H1 (cell line): ENCODE results near the gene CAPN10. TPM values are rescaled to one million over a fixed set of nuclear protein-coding genes. Genes with fewer than 3 reads are reported as not detected.
A peak's percentile ranks its signal among the peaks of the same experiment; 100 is the strongest.

Source experiments
- CTCF ChIA-PET: fragments of 300-600 bp; sonication (Branson Sonifier 250); formaldehyde crosslinking; loops from one replicate; lab custom pipeline; 2021; ENCODE audit not compliant: partially characterized antibody; lab: Charles Lee
- POLR2A ChIA-PET: fragments of 300-600 bp; sonication (Branson Sonifier 250); formaldehyde crosslinking; loops from one replicate; lab custom pipeline; 2021; ENCODE audit warnings: inconsistent platforms; ENCODE audit not compliant: partially characterized antibody; lab: Charles Lee
- DNase-seq, 2 experiments: peaks; one replicate each; pipeline versions ENCODE4 v3.0.0 to v3.0.0-alpha.2; 2010 to 2022; ENCODE audit warnings: low spot score in 2 of 2, low read depth in 1 of 2, mixed read lengths in 1 of 2
- FAIRE-seq: peaks from 2 replicates; lab custom pipeline; 2011; peaks lifted over from hg19 to GRCh38; lab: Jason Lieb, UNC
- H2AFZ ChIP-seq: 2 replicates; pipeline ENCODE4 v1.8.1; 2012; ENCODE audit warnings: low read length, inconsistent platforms
- H2AK5ac ChIP-seq: 2 replicates; pipeline ENCODE4 v1.6.1; 2013; ENCODE audit warnings: low read depth, low read length
- H2BK120ac ChIP-seq: replicated peaks from 2 replicates; pipeline ENCODE3; 2013; ENCODE audit warnings: low read depth, low read length, inconsistent platforms
- H2BK12ac ChIP-seq: 2 replicates; pipeline ENCODE4 v1.6.1; 2013; ENCODE audit warnings: low read depth, low read length
- H2BK15ac ChIP-seq: 2 replicates; pipeline ENCODE4 v1.6.1; 2013; ENCODE audit warnings: low read length
- H2BK20ac ChIP-seq: 2 replicates; pipeline ENCODE4 v1.6.1; 2013; ENCODE audit warnings: low read length
- H2BK5ac ChIP-seq: 2 replicates; pipeline ENCODE4 v1.6.1; 2013; ENCODE audit warnings: low read depth, low read length
- H3K14ac ChIP-seq: 2 replicates; pipeline ENCODE4 v1.6.1; 2013; ENCODE audit warnings: inconsistent platforms; ENCODE audit not compliant: insufficient read length
- H3K18ac ChIP-seq: 2 replicates; pipeline ENCODE4 v1.6.1; 2013; ENCODE audit warnings: low read length; ENCODE audit errors: extremely low read depth
- H3K23ac ChIP-seq: 2 replicates; pipeline ENCODE4 v1.6.1; 2013; ENCODE audit warnings: inconsistent platforms; ENCODE audit not compliant: insufficient read length
- H3K23me2 ChIP-seq: 2 replicates; pipeline ENCODE4 v1.6.1; 2013; ENCODE audit warnings: low read depth, low read length
- H3K27ac ChIP-seq: 2 replicates; pipeline ENCODE4 v1.6.1; 2011; ENCODE audit warnings: low read depth, low read length, inconsistent platforms
- H3K27me3 ChIP-seq, 4 experiments: replicated peaks in 1 of 4; 1 replicate in 1 of 4; 2 replicates in 3 of 4; pipeline versions ENCODE4 v1.6.1 to v1.8.1; 2011 to 2013; ENCODE audit warnings: low read length in 3 of 4, mild to moderate bottlenecking in 3 of 4, inconsistent platforms in 2 of 4, mixed read lengths in 2 of 4, moderate library complexity in 1 of 4; ENCODE audit not compliant: control insufficient read depth in 3 of 4, insufficient read depth in 3 of 4; ENCODE audit errors: extremely low read depth in 1 of 4
- H3K36me3 ChIP-seq, 4 experiments: 2 replicates each; pipeline versions ENCODE4 v1.6.1 to v1.8.1; 2011 to 2013; ENCODE audit warnings: mild to moderate bottlenecking in 4 of 4, low read length in 3 of 4, moderate library complexity in 2 of 4, control low read depth in 1 of 4, inconsistent platforms in 1 of 4; ENCODE audit not compliant: insufficient read depth in 4 of 4, control insufficient read depth in 2 of 4
- H3K4ac ChIP-seq: replicated peaks from 2 replicates; pipeline ENCODE3; 2013; ENCODE audit warnings: low read length, low read depth, mixed read lengths, inconsistent platforms; ENCODE audit not compliant: insufficient read length
- H3K4me1 ChIP-seq, 4 experiments: replicated peaks in 1 of 4; 1 replicate in 1 of 4; 2 replicates in 3 of 4; pipeline versions ENCODE4 v1.6.1 to v1.8.1; 2011 to 2013; ENCODE audit warnings: low read length in 3 of 4, inconsistent platforms in 2 of 4, mixed read lengths in 1 of 4; ENCODE audit not compliant: insufficient read depth in 4 of 4, control insufficient read depth in 3 of 4
- H3K4me2 ChIP-seq, 2 experiments: 2 replicates each; pipeline versions ENCODE4 v1.6.1 to v1.8.1; 2011 to 2013; ENCODE audit warnings: low read depth in 2 of 2, low read length in 2 of 2, control low read depth in 1 of 2, inconsistent platforms in 1 of 2, mild to moderate bottlenecking in 1 of 2; ENCODE audit not compliant: insufficient read depth in 1 of 2
- H3K4me3 ChIP-seq, 4 experiments: fragments of 200-600, 300-600 bp in 1 of 4; sonication (generic), shearing (Covaris generic), sonication (Bioruptor Twin) in 1 of 4; 2 replicates each; pipeline versions ENCODE4 v1.5.1 to v1.8.1; 2011 to 2016; ENCODE audit warnings: low read length in 4 of 4, low read depth in 3 of 4, control low read depth in 2 of 4, inconsistent platforms in 2 of 4, mild to moderate bottlenecking in 2 of 4, mixed read lengths in 1 of 4, moderate library complexity in 1 of 4; ENCODE audit not compliant: insufficient read depth in 2 of 4; ENCODE audit errors: extremely low read depth in 1 of 4
- H3K56ac ChIP-seq: replicated peaks from 2 replicates; pipeline ENCODE3; 2013; ENCODE audit warnings: low read depth, mild to moderate bottlenecking, mixed read lengths, low read length, inconsistent platforms; ENCODE audit not compliant: insufficient read length
- H3K79me1 ChIP-seq: 2 replicates; pipeline ENCODE4 v1.6.1; 2013; ENCODE audit warnings: low read depth, low read length, control low read depth
- H3K79me2 ChIP-seq, 2 experiments: 2 replicates each; pipeline versions ENCODE4 v1.6.1 to v1.8.1; 2012 to 2013; ENCODE audit warnings: low read length in 2 of 2, mild to moderate bottlenecking in 2 of 2, inconsistent platforms in 1 of 2; ENCODE audit not compliant: insufficient read depth in 2 of 2, control insufficient read depth in 1 of 2
- H3K9ac ChIP-seq, 4 experiments: replicated peaks in 1 of 4; 1 replicate in 1 of 4; 2 replicates in 3 of 4; pipeline versions ENCODE4 v1.6.1 to v1.8.1; 2011 to 2013; ENCODE audit warnings: low read depth in 3 of 4, low read length in 3 of 4, control low read depth in 2 of 4, mild to moderate bottlenecking in 2 of 4, moderate library complexity in 2 of 4, inconsistent platforms in 1 of 4; ENCODE audit errors: extremely low read depth in 1 of 4
- H3K9me3 ChIP-seq, 2 experiments: 2 replicates each; pipeline versions ENCODE4 v1.6.1 to v1.8.1; 2012 to 2013; ENCODE audit warnings: mild to moderate bottlenecking in 2 of 2, moderate library complexity in 2 of 2, control low read depth in 1 of 2, inconsistent platforms in 1 of 2, low read depth in 1 of 2, low read length in 1 of 2, mixed read lengths in 1 of 2; ENCODE audit not compliant: insufficient read depth in 2 of 2
- H4K20me1 ChIP-seq, 2 experiments: replicated peaks in 1 of 2; 2 replicates each; pipeline versions ENCODE3 to v1.8.1; 2011 to 2013; ENCODE audit warnings: inconsistent platforms in 2 of 2, low read length in 2 of 2, mild to moderate bottlenecking in 1 of 2; ENCODE audit not compliant: insufficient read depth in 2 of 2, control insufficient read depth in 1 of 2
- H4K5ac ChIP-seq: 2 replicates; pipeline ENCODE4 v1.6.1; 2013; ENCODE audit warnings: low read length, low read depth, mixed read lengths, inconsistent platforms; ENCODE audit not compliant: insufficient read length
- H4K8ac ChIP-seq: 2 replicates; pipeline ENCODE4 v1.8.0; 2013; ENCODE audit warnings: mild to moderate bottlenecking, moderate library complexity, low read length, inconsistent platforms; ENCODE audit not compliant: insufficient read depth; ENCODE audit errors: extremely low read depth
- H4K91ac ChIP-seq: replicated peaks from 2 replicates; pipeline ENCODE3; 2013; ENCODE audit warnings: low read length, mixed read lengths, inconsistent platforms; ENCODE audit not compliant: insufficient read length
- BACH1 ChIP-seq: IDR thresholded peaks from 2 replicates; pipeline ENCODE4 v1.6.1; 2012; ENCODE audit warnings: low read length, improper control_type of control experiment
- CHD2 ChIP-seq: IDR thresholded peaks from 2 replicates; pipeline ENCODE4 v1.6.1; 2012; ENCODE audit warnings: low read length, improper control_type of control experiment
- NANOG ChIP-seq: IDR thresholded peaks from 2 replicates; pipeline ENCODE4 v1.6.1; 2011; ENCODE audit warnings: low read length, low read depth, mild to moderate bottlenecking, inconsistent platforms; ENCODE audit not compliant: insufficient read depth, poor library complexity, severe bottlenecking
- PHF8 ChIP-seq: fragments of 200-600 bp; sonication (generic); conservative IDR thresholded peaks from 2 replicates; pipeline ENCODE4 v1.7.1; 2012; ENCODE audit warnings: low read depth, mild to moderate bottlenecking, inconsistent platforms, low read length, moderate library complexity
- POLR2A ChIP-seq, 2 experiments: IDR thresholded peaks; 1 replicate in 1 of 2; 2 replicates in 1 of 2; pipeline ENCODE4 v1.6.1; 2011; ENCODE audit warnings: low read depth in 2 of 2, low read length in 2 of 2, mild to moderate bottlenecking in 2 of 2; ENCODE audit errors: control extremely low read depth in 1 of 2
- SAP30 ChIP-seq: fragments of 300-600 bp; sonication (generic); IDR thresholded peaks from 2 replicates; pipeline ENCODE4 v1.7.1; 2012; ENCODE audit warnings: low read length, moderate library complexity, mild to moderate bottlenecking, inconsistent platforms; ENCODE audit not compliant: insufficient read depth, insufficient replicate concordance
- SP2 ChIP-seq: IDR thresholded peaks from 2 replicates; pipeline ENCODE4 v1.6.1; 2012; ENCODE audit warnings: mild to moderate bottlenecking, low read length, inconsistent platforms
- SUZ12 ChIP-seq: fragments of 200-600 bp; sonication (generic); IDR thresholded peaks from 2 replicates; pipeline ENCODE4 v1.6.1; 2012; ENCODE audit warnings: mild to moderate bottlenecking, inconsistent platforms, low read length, moderate library complexity, mixed read lengths
- TBP ChIP-seq: IDR thresholded peaks from 2 replicates; pipeline ENCODE4 v1.6.1; 2011; ENCODE audit warnings: low read depth, low read length, improper control_type of control experiment
- WGBS, 2 experiments: shearing (Covaris generic) in 1 of 2; methylation state at CpG; one replicate each; pipeline versions ENCODE4 v1.1.6 to v1.1.7; 2013 to 2015; ENCODE audit warnings: low lambda C conversion rate in 2 of 2, mixed read lengths in 2 of 2, inconsistent platforms in 1 of 2, low coverage in 1 of 2, missing lambda C conversion rate in 1 of 2; ENCODE audit not compliant: insufficient replicate concordance in 2 of 2, insufficient coverage in 1 of 2, insufficient read length in 1 of 2; ENCODE audit errors: extremely low coverage in 1 of 2, missing lambda C conversion rate in 1 of 2; 5-methylcytosine and 5-hydroxymethylcytosine counted together
- polyA plus RNA-seq, 7 experiments: library from polyadenylated mRNA; depleted of rRNA in 3 of 7; stranded (reverse) in 5 of 7; unstranded in 2 of 7; fragments of >200 nt in 5 of 7; fragments of 200-250 nt in 2 of 7; gene quantifications; 1 replicate in 5 of 7; 2 replicates in 1 of 7; 4 replicates in 1 of 7; pipeline versions ENCODE4 v1.2.1 to v1.2.3, GENCODE V29; 2011 to 2013; ENCODE audit warnings: missing spikeins in 2 of 7, mixed read lengths in 2 of 7
- total RNA-seq: library from RNA; stranded (reverse); fragmentation: NEBNext Ultra II Directional; extraction: Animal tissue kit (Norgen Biotek cat#: 25700); gene quantifications from 2 replicates; pipeline ENCODE4 v1.2.1, GENCODE V29; 2021

The CAPN10 gene
- total and polyA plus RNA-seq, 2 of the 8 experiments (the other 6 are each of a cell fraction or from before 2014, with no cell fraction given) = 30.7 to 39.8 TPM

DNA sequence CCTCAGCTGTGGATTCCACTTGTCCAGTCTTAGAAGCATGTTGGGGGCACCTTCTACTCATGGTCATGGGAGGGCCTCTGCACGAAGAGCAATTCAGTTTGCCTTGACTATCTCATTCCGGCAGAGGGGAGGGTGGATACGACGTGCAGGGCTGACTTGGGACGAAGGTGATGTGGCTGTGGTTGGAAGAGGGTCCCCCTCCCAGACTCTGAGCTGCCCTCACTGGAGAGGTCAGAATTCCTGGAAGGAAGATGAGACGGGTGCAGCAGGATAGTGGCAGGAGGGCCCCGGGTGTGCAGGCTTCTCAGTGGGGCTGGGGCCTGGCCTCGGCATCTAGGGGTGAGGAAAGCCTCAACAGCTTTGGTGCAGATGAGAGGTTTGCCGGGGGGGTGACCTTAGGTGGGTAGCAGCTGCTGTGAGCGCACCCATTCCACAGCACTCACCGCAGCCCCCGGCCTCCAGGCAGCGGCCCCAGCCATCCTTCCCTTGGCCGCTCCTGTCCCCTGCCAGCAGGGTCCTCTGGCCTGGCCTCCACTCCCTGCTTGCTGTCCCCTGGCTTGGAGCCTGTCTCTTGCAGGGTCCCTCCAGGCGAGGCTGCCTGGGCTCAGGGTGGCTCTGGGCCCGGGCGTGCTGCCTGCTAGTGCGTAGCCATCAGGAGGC, 15.1 kb upstream of the CAPN10 start:
- FAIRE-seq = no peak
- Histone ChIP-seq H3K27me3 (peaks cover 18 to 34% (median 30%) of the 10 kb centered on the region in 4 experiments), H3K36me3 (no peaks in the 10 kb centered on the region), H3K79me2 (no peaks in the 10 kb centered on the region), H3K9me3 (no peaks in the 10 kb centered on the region), H3K27ac (no peak overlapping the region), H4K5ac (no peak overlapping the region), H3K23ac (no peak overlapping the region), H2AK5ac (0 out of 2 replicates have a peak overlapping the region, but pooled peaks have one; percentile 15), H4K20me1 (peaks cover 3 to 20% of the 10 kb centered on the region in 2 experiments), H3K14ac (no peak overlapping the region), H3K79me1 (no peaks in the 10 kb centered on the region), H3K56ac (no peak overlapping the region), H3K4me2 (no peak overlapping the region), H4K91ac (no peak overlapping the region), H3K9ac (no peak overlapping the region), H2BK15ac (no peak overlapping the region), H2BK12ac (no peak overlapping the region), H3K4ac (no peak overlapping the region), H2BK5ac (no peak overlapping the region), H2BK20ac (no peak overlapping the region), H3K4me1 (peaks cover 0 to 20% (median 12%) of the 10 kb centered on the region in 4 experiments; a peak in 6 of 7 replicates), H2BK120ac (no peak overlapping the region), H4K8ac (no peak overlapping the region), H3K18ac (no peak overlapping the region), H2AFZ (no peak overlapping the region), H3K23me2 (peaks cover 9% of the 10 kb centered on the region; the same call in 1 of the 2 replicates), H3K4me3 (no peak overlapping the region)
- ChIA-PET CTCF (interaction anchor here (1.4 to 1.9 kb wide), 3 partner anchors 8 to 77 kb away, joined by 4 to 8 read pairs (median 5); partner anchors contain the start of gene CAPN10), POLR2A (interaction anchor here (2.5 kb wide), 1 partner anchor 15 kb away, joined by 6 read pairs; the partner anchor contains the start of gene CAPN10)
- 91% methylated on average over 13 of the region's 18 CpGs; no CpG with 5 or more reads in 1 of the 2 experiments for WGBS, 2 experiments
- DNase-seq = no peak
- TF ChIP-seq BACH1 (no peak), POLR2A (IDR thresholded peaks at IDR 0.05; ENCODE audit: control extremely low read depth in 1 of 2, low read depth in 2 of 2, low read length in 2 of 2) (no peak), CHD2 (no peak), SAP30 (no peak), PHF8 (no peak), SUZ12 (no peak), TBP (no peak), NANOG (no peak), SP2 (no peak)
- TF ChIP-seq, all 59 proteins: peak for 0
